ENCODE measurements around the gene GAD2. TPM values are rescaled to one million over a fixed set of nuclear protein-coding genes. Genes with fewer than 3 reads are reported as not detected.

Gene GAD2
- total and polyA plus RNA-seq, 9 of the 15 experiments (the other 6 are each of a cell fraction or from before 2014, with no cell fraction given) = not detected

- Histone ChIP-seq H3K27ac (ENCODE audit: extremely low read depth, low read depth, low read length) (no peak overlapping the region), H4K20me1 (replicated peaks; ENCODE audit: control insufficient read depth, insufficient read depth, low read length) (no peaks in the 10 kb centered on the region; the same call in 1 of the 2 replicates), H3K36me3 (ENCODE audit: control insufficient read depth, insufficient read depth, low read length) (no peaks in the 10 kb centered on the region), H3K4me3 (no peak overlapping the region), H3K9ac (ENCODE audit: insufficient read depth in 1 of 2, low read depth in 2 of 2, low read length in 2 of 2) (no peak overlapping the region), H3K4me1 (replicated peaks in 1 of 2; ENCODE audit: control insufficient read depth in 2 of 2, insufficient read depth in 2 of 2, low read length in 2 of 2) (no peaks in the 10 kb centered on the region), H3K79me2 (ENCODE audit: control insufficient read depth, insufficient read depth, low read length) (no peaks in the 10 kb centered on the region), H3K9me3 (replicated peaks; ENCODE audit: control insufficient read depth, insufficient read depth, low read depth, low read length) (no peaks in the 10 kb centered on the region), H2AFZ (ENCODE audit: low read depth, low read length) (no peak overlapping the region), H3K27me3 (ENCODE audit: control insufficient read depth in 2 of 2, insufficient read depth in 2 of 2, low read length in 2 of 2) (no peaks in the 10 kb centered on the region; a peak in 1 of 5 replicates), H3K9me1 (ENCODE audit: control insufficient read depth, insufficient read depth, low read length) (no peaks in the 10 kb centered on the region), H3K4me2 (ENCODE audit: insufficient read depth, low read length) (no peak overlapping the region)
- no TSS peak for BruUV-seq (replicated peaks)
- POLR2A ChIA-PET = no interaction called here
- 0% methylated on average over 2 of the region's 2 CpGs for WGBS (ENCODE audit: insufficient coverage, low coverage, missing lambda C conversion rate)
- DNase-seq (ENCODE audit: extremely low read depth in 1 of 4, low spot score in 3 of 4) = no peak
- CTCF ChIA-PET (ENCODE audit: low intra/inter-chr PET ratio) = no interaction called here
- no peak for TF ChIP-seq ZSCAN29 (IDR thresholded peaks at IDR 0.05)
- TF ChIP-seq KDM2B (CRISPR knock-in tag; IDR thresholded peaks at IDR 0.05) = no peak
- TF ChIP-seq NFRKB (IDR thresholded peaks at IDR 0.05; ENCODE audit: low read depth) = no peak
- TF ChIP-seq ZNF518B (CRISPR knock-in tag; IDR thresholded peaks at IDR 0.05) = no peak
- no peak for TF ChIP-seq ZNF197 (CRISPR knock-in tag; IDR thresholded peaks at IDR 0.05; ENCODE audit: low read depth)
- no peak for TF ChIP-seq SMARCC2 (IDR thresholded peaks at IDR 0.05; ENCODE audit: low read depth)
- no peak for TF ChIP-seq MCM3 (IDR thresholded peaks at IDR 0.05)
- TF ChIP-seq ZBTB49 (CRISPR knock-in tag; IDR thresholded peaks at IDR 0.05; ENCODE audit: borderline replicate concordance) = no peak
- TF ChIP-seq CBX3 (IDR thresholded peaks at IDR 0.05; ENCODE audit: borderline replicate concordance in 1 of 2, low read length in 2 of 2) = no peak
- TF ChIP-seq HOXB6 (CRISPR knock-in tag; IDR thresholded peaks at IDR 0.05; ENCODE audit: borderline replicate concordance) = no peak
- no peak for TF ChIP-seq RFX5 (IDR thresholded peaks at IDR 0.05; ENCODE audit: low read depth, low read length)
- no peak for TF ChIP-seq SNRNP70 (optimal IDR thresholded peaks at IDR 0.05; ENCODE audit: low read depth, low read length)
- TF ChIP-seq RBM15 (IDR thresholded peaks at IDR 0.05; ENCODE audit: insufficient read depth, low read length) = no peak
- no peak for TF ChIP-seq U2AF1 (optimal IDR thresholded peaks at IDR 0.05; ENCODE audit: low read depth, low read length)
- no peak for FAIRE-seq
- intact Hi-C loops (cut with micrococcal nuclease) = no loop called here
- in situ Hi-C loops (cut with MboI) = no loop called here
- no peak for ATAC-seq
These were observed 21.8 kb downstream of the GAD2 start for GRCh38 chr10:26238378-26238777.

Measured in K562 (cell line).